CD14-positive monocyte (primary cell): ENCODE results near the gene PFN4. TPM values are rescaled to one million over a fixed set of nuclear protein-coding genes. Genes with fewer than 3 reads are reported as not detected.
A peak's percentile ranks its signal among the peaks of the same experiment; 100 is the strongest.

Experiments used
- DNase-seq, 3 donors: peaks; one replicate each; pipeline ENCODE4 v3.0.0-alpha.2; 2011 to 2022
- H2AFZ ChIP-seq: 2 replicates; pipeline ENCODE4 v1.6.0; 2012; ENCODE audit warnings: mild to moderate bottlenecking, low read depth, low read length, inconsistent platforms; ENCODE audit not compliant: insufficient read depth, poor library complexity, severe bottlenecking
- H3K27ac ChIP-seq, 2 donors: 1 replicate in 1 of 2; 2 replicates in 1 of 2; pipeline ENCODE4 v1.5.1; 2012 to 2013; ENCODE audit warnings: low read length in 2 of 2, control low read depth in 1 of 2, inconsistent platforms in 1 of 2, low read depth in 1 of 2, mild to moderate bottlenecking in 1 of 2
- H3K27me3 ChIP-seq, 2 donors: one replicate each; pipeline versions ENCODE4 v1.6.0 to v1.6.1; 2011 to 2013; ENCODE audit warnings: low read length in 2 of 2; ENCODE audit not compliant: control insufficient read depth in 2 of 2, insufficient read depth in 2 of 2
- H3K36me3 ChIP-seq, 2 donors: replicated peaks in 1 of 2; 1 replicate in 1 of 2; 2 replicates in 1 of 2; pipeline versions ENCODE4 v1.5.1 to v1.6.1; 2012 to 2013; ENCODE audit warnings: low read length in 2 of 2, control low read depth in 1 of 2, inconsistent platforms in 1 of 2, mild to moderate bottlenecking in 1 of 2; ENCODE audit not compliant: insufficient read depth in 2 of 2, control insufficient read depth in 1 of 2
- H3K4me1 ChIP-seq, 2 donors: 1 replicate in 1 of 2; 2 replicates in 1 of 2; pipeline versions ENCODE4 v1.5.1 to v1.6.1; 2012 to 2013; ENCODE audit warnings: low read length in 2 of 2, control low read depth in 1 of 2, inconsistent platforms in 1 of 2, mild to moderate bottlenecking in 1 of 2, moderate library complexity in 1 of 2; ENCODE audit not compliant: insufficient read depth in 2 of 2, control insufficient read depth in 1 of 2
- H3K4me2 ChIP-seq: replicated peaks from 2 replicates; pipeline ENCODE3; 2012; ENCODE audit warnings: low read length, moderate library complexity, mild to moderate bottlenecking; ENCODE audit not compliant: poor library complexity, severe bottlenecking; ENCODE audit errors: extremely low read depth
- H3K4me3 ChIP-seq, 3 experiments: fragments of 200-600 bp in 1 of 3; sonication (generic) in 1 of 3; replicated peaks in 1 of 3; 1 replicate in 2 of 3; 2 replicates in 1 of 3; pipeline ENCODE4 v1.5.1; 2011 to 2013; ENCODE audit warnings: low read length in 3 of 3, mild to moderate bottlenecking in 3 of 3, control low read depth in 2 of 3, low read depth in 2 of 3, inconsistent platforms in 1 of 3, moderate library complexity in 1 of 3
- H3K79me2 ChIP-seq: 2 replicates; pipeline ENCODE4 v1.6.0; 2012; ENCODE audit warnings: mild to moderate bottlenecking, control low read depth, inconsistent platforms, low read length, moderate library complexity; ENCODE audit not compliant: insufficient read depth
- H3K9ac ChIP-seq: 2 replicates; pipeline ENCODE4 v1.6.0; 2017; ENCODE audit warnings: low read length, mild to moderate bottlenecking; ENCODE audit not compliant: insufficient read depth, poor library complexity, severe bottlenecking
- H3K9me3 ChIP-seq, 2 donors: replicated peaks in 1 of 2; 1 replicate in 1 of 2; 2 replicates in 1 of 2; pipeline versions ENCODE4 v1.5.1 to v1.6.1; 2012 to 2013; ENCODE audit warnings: low read length in 2 of 2, control low read depth in 1 of 2; ENCODE audit not compliant: control insufficient read depth in 1 of 2, insufficient read depth in 1 of 2
- H4K20me1 ChIP-seq: 2 replicates; pipeline ENCODE4 v1.6.0; 2012; ENCODE audit warnings: mild to moderate bottlenecking, low read length, control low read depth, moderate library complexity; ENCODE audit not compliant: insufficient read depth
- H3K27ac Mint-ChIP-seq, 7 donors: one replicate each; pipeline ENCODE4 v1.8.0; 2020; ENCODE audit warnings: mild to moderate bottlenecking in 7 of 7, mixed read lengths in 7 of 7, moderate library complexity in 6 of 7, inconsistent platforms in 2 of 7
- H3K27me3 Mint-ChIP-seq, 3 donors: one replicate each; pipeline ENCODE4 v1.8.0; 2021 to 2022; ENCODE audit warnings: low read depth in 3 of 3, mild to moderate bottlenecking in 3 of 3, mixed read lengths in 3 of 3, moderate library complexity in 3 of 3, inconsistent platforms in 1 of 3
- H3K36me3 Mint-ChIP-seq, 2 donors: one replicate each; pipeline ENCODE4 v1.8.0; 2020; ENCODE audit warnings: mixed read lengths in 2 of 2, inconsistent platforms in 1 of 2, mild to moderate bottlenecking in 1 of 2
- H3K4me1 Mint-ChIP-seq: one replicate; pipeline ENCODE4 v1.8.0; 2020; ENCODE audit warnings: mild to moderate bottlenecking, mixed read lengths
- H3K4me3 Mint-ChIP-seq, 2 donors: one replicate each; pipeline ENCODE4 v1.8.0; 2020; ENCODE audit warnings: mild to moderate bottlenecking in 2 of 2, mixed read lengths in 2 of 2, moderate library complexity in 1 of 2
- H3K9me3 Mint-ChIP-seq, 7 donors: one replicate each; pipeline ENCODE4 v1.8.0; 2020 to 2022; ENCODE audit warnings: mixed read lengths in 7 of 7, mild to moderate bottlenecking in 6 of 7, moderate library complexity in 6 of 7, inconsistent platforms in 2 of 7
- WGBS: methylation state at CpG from one replicate; pipeline ENCODE4 v1.1.5; 2013; ENCODE audit warnings: missing lambda C conversion rate; ENCODE audit not compliant: insufficient coverage; 5-methylcytosine and 5-hydroxymethylcytosine counted together
- intact Hi-C, 2 donors: fragments of 100-400 bp; cut with micrococcal nuclease; formaldehyde crosslinking; loops; one replicate each; pipeline versions ENCODE4 v1.15.0 to v1.15.1; 2023
- polyA plus RNA-seq, 3 donors: library from polyadenylated mRNA; depleted of rRNA in 1 of 3; unstranded in 2 of 3; stranded (reverse) in 1 of 3; fragments of 300-500 nt in 2 of 3; fragments of >200 nt in 1 of 3; fragmentation: Illumina TruSeq in 2 of 3; gene quantifications; 1 replicate in 2 of 3; 2 replicates in 1 of 3; pipeline ENCODE4 v1.2.3, GENCODE V29; 2012 to 2021
- TF ChIP-seq, protein P1 (sequence below): fragments of 200-600 bp; IDR thresholded peaks from one replicate; pipeline ENCODE4 v1.8.0; 2022; ENCODE audit warnings: antibody characterized with exemption, mild to moderate bottlenecking

PFN4 gene
- polyA plus RNA-seq, 3 donors, result not detected

DNA sequence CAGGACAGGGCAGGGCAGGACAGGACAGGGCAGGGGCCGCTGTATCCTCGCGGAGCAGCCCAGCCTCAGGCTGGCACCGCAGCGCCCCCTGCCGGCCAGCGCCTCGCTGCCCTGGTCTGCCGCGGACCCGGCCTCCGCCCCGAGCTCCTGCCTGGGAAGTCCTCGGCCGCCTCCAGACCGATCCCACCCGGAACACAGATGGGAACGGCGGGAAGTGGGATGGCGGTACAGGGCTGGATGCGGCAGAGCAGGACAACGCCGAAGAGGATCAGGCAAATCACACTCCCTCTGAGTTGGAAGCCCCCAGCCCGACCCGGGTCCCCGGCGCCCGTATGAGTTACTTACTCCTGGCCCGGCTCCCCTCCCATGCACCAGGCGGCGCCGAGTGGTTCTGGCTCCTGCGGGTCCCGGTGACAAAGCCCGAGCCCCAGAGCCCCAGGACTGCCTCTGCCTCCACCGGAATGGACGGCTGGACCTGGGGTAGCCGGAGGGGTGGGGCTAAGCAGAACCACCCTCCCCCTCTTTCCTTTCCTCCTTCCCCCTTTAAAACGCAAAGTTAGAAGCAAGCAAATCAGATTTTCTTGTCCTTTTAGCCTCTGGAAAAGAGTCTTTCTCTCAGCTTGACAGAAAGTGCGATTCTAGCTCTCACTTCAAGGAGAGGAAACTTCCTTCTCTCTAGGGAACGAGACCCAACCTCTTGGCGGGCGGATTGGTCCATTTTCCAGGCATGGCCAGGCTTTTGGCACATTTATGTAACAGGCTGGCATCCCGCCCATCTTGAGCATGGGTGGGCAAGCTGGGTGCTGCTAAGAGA is 38.5 kb downstream of the PFN4 start, which contains the start of gene TP53I3:
TSS of gene TP53I3 (minus strand) at position 449 of the 814 bp plus-strand sequence. CDS start 508 bp downstream, outside the sequence.
- Mint-ChIP-seq H3K4me1 (peaks cover 53% of the 10 kb centered on the region), H3K9me3 (peaks cover 0 to 3% (median 0%) of the 10 kb centered on the region in 7 donors), H3K36me3 (peaks cover 18 to 46% of the 10 kb centered on the region in 2 donors), H3K27me3 (peaks cover 0 to 1% (median 0%) of the 10 kb centered on the region in 3 donors), H3K27ac (peak within 1 kb of the TSS; percentile 87 to 95 (median 93)), H3K4me3 (peak within 1 kb of the TSS; percentile 94)
- H3K4me1 ChIP-seq, result peaks cover 44 to 56% of the 10 kb centered on the region in 2 donors
- H3K4me3 ChIP-seq, result peak within 1 kb of the TSS; percentile 42 to 92 (median 74)
- peak within 1 kb of the TSS; percentile 87 for H3K4me2 ChIP-seq
- H3K79me2 ChIP-seq, result peaks cover 26% of the 10 kb centered on the region
- H3K27ac ChIP-seq, result peak within 1 kb of the TSS; percentile 86 to 92
- H4K20me1 ChIP-seq, result no peaks in the 10 kb centered on the region
- H3K27me3 ChIP-seq, result no peaks in the 10 kb centered on the region
- peak within 1 kb of the TSS; percentile 76 for H3K9ac ChIP-seq
- H3K36me3 ChIP-seq, result peaks cover 6 to 26% of the 10 kb centered on the region in 2 donors
- no peaks in the 10 kb centered on the region for H3K9me3 ChIP-seq
- TF ChIP-seq, protein P1, sequence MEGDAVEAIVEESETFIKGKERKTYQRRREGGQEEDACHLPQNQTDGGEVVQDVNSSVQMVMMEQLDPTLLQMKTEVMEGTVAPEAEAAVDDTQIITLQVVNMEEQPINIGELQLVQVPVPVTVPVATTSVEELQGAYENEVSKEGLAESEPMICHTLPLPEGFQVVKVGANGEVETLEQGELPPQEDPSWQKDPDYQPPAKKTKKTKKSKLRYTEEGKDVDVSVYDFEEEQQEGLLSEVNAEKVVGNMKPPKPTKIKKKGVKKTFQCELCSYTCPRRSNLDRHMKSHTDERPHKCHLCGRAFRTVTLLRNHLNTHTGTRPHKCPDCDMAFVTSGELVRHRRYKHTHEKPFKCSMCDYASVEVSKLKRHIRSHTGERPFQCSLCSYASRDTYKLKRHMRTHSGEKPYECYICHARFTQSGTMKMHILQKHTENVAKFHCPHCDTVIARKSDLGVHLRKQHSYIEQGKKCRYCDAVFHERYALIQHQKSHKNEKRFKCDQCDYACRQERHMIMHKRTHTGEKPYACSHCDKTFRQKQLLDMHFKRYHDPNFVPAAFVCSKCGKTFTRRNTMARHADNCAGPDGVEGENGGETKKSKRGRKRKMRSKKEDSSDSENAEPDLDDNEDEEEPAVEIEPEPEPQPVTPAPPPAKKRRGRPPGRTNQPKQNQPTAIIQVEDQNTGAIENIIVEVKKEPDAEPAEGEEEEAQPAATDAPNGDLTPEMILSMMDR, result peak; percentile 98
- under 1% methylated on average over 38 of the region's 44 CpGs for WGBS
- DNase-seq, result peak; percentile 78 to 87 (median 85)
- H2AFZ ChIP-seq, result peak within 1 kb of the TSS; percentile 92
- intact Hi-C loops, result loop anchor here (2.0 to 5.0 kb wide), 5 partner anchors 37 to 257 kb away; partner anchors contain the start of genes WDCP (in 2 of the 2), ATAD2B (in 1 of the 2) and FKBP1B (in 1 of the 2)

DNA sequence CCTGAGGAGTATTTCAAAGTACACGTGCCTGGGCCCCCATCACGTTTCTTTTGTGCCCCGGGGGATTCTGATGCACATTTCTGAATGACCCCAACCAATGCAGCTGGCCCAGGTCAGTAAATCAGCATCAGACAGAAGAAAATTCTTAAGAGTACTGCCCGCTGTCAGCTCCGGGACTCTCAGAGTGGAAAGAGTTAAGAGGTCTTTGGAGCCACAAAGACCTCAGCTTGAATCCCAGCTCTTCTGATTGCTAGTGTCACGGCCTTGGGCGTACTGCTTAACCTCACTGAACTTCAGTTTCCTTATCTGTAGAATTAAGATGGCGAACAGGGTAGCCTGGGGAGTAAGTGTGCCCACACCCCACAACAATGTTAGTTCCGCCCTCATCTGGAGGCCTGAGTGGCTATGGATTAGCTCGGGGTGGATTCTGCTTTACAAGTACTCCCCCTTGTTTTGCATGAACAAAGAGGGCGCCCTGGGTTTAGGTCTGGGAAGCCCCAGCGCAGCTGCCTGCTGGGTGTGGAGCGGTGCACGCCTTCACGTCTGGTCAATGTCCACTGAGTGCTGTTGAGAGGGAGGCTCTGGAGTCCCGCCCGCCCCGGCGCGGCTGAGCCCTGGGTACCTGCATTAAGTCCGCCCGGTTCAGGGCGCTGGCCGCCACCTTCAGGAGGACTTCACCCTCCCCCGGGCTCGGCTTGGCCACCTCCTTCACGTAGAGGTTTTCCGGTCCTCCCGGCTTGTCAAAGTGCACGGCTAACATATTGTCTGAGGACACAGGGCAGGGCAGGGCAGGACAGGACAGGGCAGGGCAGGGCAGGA is 39.4 kb downstream of the PFN4 start:
- Histone ChIP-seq H4K20me1 (no peaks in the 10 kb centered on the region), H3K27me3 (no peaks in the 10 kb centered on the region), H3K4me1 (peaks cover 44 to 52% of the 10 kb centered on the region in 2 donors), H3K36me3 (peaks cover 6 to 32% of the 10 kb centered on the region in 2 donors), H3K9ac (peak overlapping the region; percentile 76), H2AFZ (peak overlapping the region; percentile 92), H3K9me3 (no peaks in the 10 kb centered on the region), H3K4me2 (peak overlapping the region; percentile 87), H3K79me2 (peaks cover 34% of the 10 kb centered on the region), H3K27ac (peak overlapping the region; percentile 86 to 92), H3K4me3 (peak overlapping the region; percentile 42 to 92 (median 74))
- DNase-seq, result peak; percentile 68 to 77 (median 70)
- H3K27me3 Mint-ChIP-seq, result peaks cover 0 to 1% (median 0%) of the 10 kb centered on the region in 3 donors
- H3K4me3 Mint-ChIP-seq, result peak overlapping the region; percentile 94
- WGBS, result 11% methylated on average over 26 of the region's 30 CpGs
- intact Hi-C loops, result loop anchor here (2.0 to 5.0 kb wide), 5 partner anchors 36 to 256 kb away; partner anchors contain the start of genes WDCP (in 2 of the 2), ATAD2B (in 1 of the 2) and FKBP1B (in 1 of the 2)
- H3K27ac Mint-ChIP-seq, result peak overlapping the region; percentile 87 to 95 (median 93)
- TF ChIP-seq, protein P1, result no peak
- peaks cover 18 to 42% of the 10 kb centered on the region in 2 donors for H3K36me3 Mint-ChIP-seq
- H3K9me3 Mint-ChIP-seq, result peaks cover 0 to 3% (median 0%) of the 10 kb centered on the region in 7 donors
- peaks cover 49% of the 10 kb centered on the region for H3K4me1 Mint-ChIP-seq
